Fibroblast of the conjunctiva (primary cell): ENCODE data around the gene MAPK11.

Experiments
- DNase-seq: peaks from one replicate; pipeline ENCODE4 v3.0.0-alpha.2; 2010; ENCODE audit warnings: low read depth

Gene MAPK11

GRCh38 chr22:50293441-50294318 is 23.5 kb upstream of the MAPK11 start:
- no peak for DNase-seq

GRCh38 chr22:50292643-50293440 is 22.7 kb upstream of the MAPK11 start:
- no peak for DNase-seq

GRCh38 chr22:50289942-50290630 is 19.9 kb upstream of the MAPK11 start:
- DNase-seq = no peak

- DNase-seq = no peak
These were observed 19.2 kb upstream of the MAPK11 start for GRCh38 chr22:50289151-50289941.

GRCh38 chr22:50287731-50288130 is 17.6 kb upstream of the MAPK11 start:
- DNase-seq = no peak

GRCh38 chr22:50286701-50287318 is 16.6 kb upstream of the MAPK11 start:
- no peak for DNase-seq

- no peak for DNase-seq
These were observed 16.1 kb upstream of the MAPK11 start for GRCh38 chr22:50286275-50286674.

- no peak for DNase-seq
These were observed 15.5 kb upstream of the MAPK11 start for GRCh38 chr22:50285568-50286229.

GRCh38 chr22:50284479-50284878 is 14.3 kb upstream of the MAPK11 start:
- DNase-seq = no peak

- no peak for DNase-seq
These were observed 13.6 kb upstream of the MAPK11 start for GRCh38 chr22:50283821-50284220.

GRCh38 chr22:50282361-50283155 is 12.4 kb upstream of the MAPK11 start:
- no peak for DNase-seq

- DNase-seq = no peak
These were observed 11.8 kb upstream of the MAPK11 start for GRCh38 chr22:50281957-50282356.

- DNase-seq = no peak
These were observed 11.2 kb upstream of the MAPK11 start for GRCh38 chr22:50281384-50281760.

GRCh38 chr22:50280708-50281383 is 10.7 kb upstream of the MAPK11 start:
- no peak for DNase-seq

- DNase-seq = no peak
These were observed 10.0 kb upstream of the MAPK11 start for GRCh38 chr22:50280022-50280707.

- no peak for DNase-seq
These were observed 8.9 kb upstream of the MAPK11 start for GRCh38 chr22:50278956-50279619.

- DNase-seq = no peak
These were observed 8.3 kb upstream of the MAPK11 start for GRCh38 chr22:50278461-50278860.

GRCh38 chr22:50277761-50278160 is 7.6 kb upstream of the MAPK11 start:
- DNase-seq = no peak
